Limb (tissue), 2 donors: Measurements from ENCODE around the gene FBN1.

Experiments used
- DNase-seq, 2 donors: peaks; one replicate each; pipeline ENCODE4 v3.0.0-alpha.2; 2016; ENCODE audit errors: extremely low spot score in 2 of 2

Gene FBN1

GRCh38 chr15:48556159-48556897, 89.2 kb downstream of the FBN1 start:
- DNase-seq: no peak

- DNase-seq: no peak
Observed at GRCh38 chr15:48555241-48555881, 90.1 kb downstream of the FBN1 start.

GRCh38 chr15:48554112-48554511, 91.4 kb downstream of the FBN1 start:
- DNase-seq: no peak

GRCh38 chr15:48553559-48553958, 92.0 kb downstream of the FBN1 start:
- no peak for DNase-seq

- no peak for DNase-seq
Observed at GRCh38 chr15:48550822-48551525, 94.5 kb downstream of the FBN1 start.

- no peak for DNase-seq
Observed at GRCh38 chr15:48548455-48548854, 97.1 kb downstream of the FBN1 start.

GRCh38 chr15:48547286-48547685, 98.2 kb downstream of the FBN1 start:
- no peak for DNase-seq

GRCh38 chr15:48546296-48546695, 99.2 kb downstream of the FBN1 start:
- DNase-seq: no peak

GRCh38 chr15:48544778-48545177, 100.7 kb downstream of the FBN1 start:
- no peak for DNase-seq

GRCh38 chr15:48541341-48542278, 103.9 kb downstream of the FBN1 start:
- no peak for DNase-seq

- no peak for DNase-seq
Observed at GRCh38 chr15:48540756-48541155, 104.8 kb downstream of the FBN1 start.

GRCh38 chr15:48538941-48539340, 106.6 kb downstream of the FBN1 start:
- no peak for DNase-seq

GRCh38 chr15:48537271-48538113, 108.0 kb downstream of the FBN1 start:
- DNase-seq: peak in 1 of 2 donors; percentile 63

GRCh38 chr15:48536681-48537091, 108.8 kb downstream of the FBN1 start:
- DNase-seq: peak in 1 of 2 donors; percentile 82

- no peak for DNase-seq
Observed at GRCh38 chr15:48533982-48534381, 111.5 kb downstream of the FBN1 start.

- no peak for DNase-seq
Observed at GRCh38 chr15:48532946-48533345, 112.6 kb downstream of the FBN1 start.

- no peak for DNase-seq
Observed at GRCh38 chr15:48530528-48530927, 115.0 kb downstream of the FBN1 start.

GRCh38 chr15:48528921-48529320, 116.6 kb downstream of the FBN1 start:
- DNase-seq: no peak

GRCh38 chr15:48527517-48527916, 118.0 kb downstream of the FBN1 start:
- no peak for DNase-seq

- DNase-seq: no peak
Observed at GRCh38 chr15:48522911-48523310, 122.6 kb downstream of the FBN1 start.
